K562 (cell line): ENCODE data around the gene BMP4.

ENCODE experiments used
- CTCF ChIP-seq, 3 experiments: IDR thresholded peaks in 2 of 3; conservative IDR thresholded peaks in 1 of 3; 2 replicates each; pipeline ENCODE4 v1.5.1; 2011 to 2012; ENCODE audit warnings: low read length in 3 of 3, mild to moderate bottlenecking in 3 of 3, control low read depth in 2 of 3, improper control_type of control experiment in 1 of 3, inconsistent platforms in 1 of 3, low read depth in 1 of 3, mixed read lengths in 1 of 3, moderate library complexity in 1 of 3; ENCODE audit not compliant: insufficient read depth in 2 of 3
- E4F1 ChIP-seq: fragments of 250-450 bp; sonication (Bioruptor Pico); IDR thresholded peaks from 2 replicates; pipeline ENCODE4 v1.5.0; 2021; ENCODE audit warnings: mild to moderate bottlenecking, borderline replicate concordance
- POLR2A ChIP-seq: fragments of 450-650 bp; conservative IDR thresholded peaks from 2 replicates; pipeline ENCODE4 v1.6.1; 2016
- SAFB ChIP-seq: fragments of 200-400 bp; formaldehyde crosslinking; IDR thresholded peaks from 2 replicates; pipeline ENCODE4 v1.6.1; 2017; ENCODE audit warnings: low read depth, low read length, borderline replicate concordance
- TRIM24 ChIP-seq, 2 experiments: fragments of 450-650 bp; IDR thresholded peaks; 2 replicates each; pipeline ENCODE4 v1.6.1; 2016
- YY1 ChIP-seq, 3 experiments: IDR thresholded peaks; 2 replicates each; pipeline ENCODE4 v1.6.1; 2011; ENCODE audit warnings: low read length in 2 of 3, mild to moderate bottlenecking in 2 of 3, moderate library complexity in 2 of 3, borderline replicate concordance in 1 of 3, control low read depth in 1 of 3, low read depth in 1 of 3; ENCODE audit not compliant: insufficient read depth in 3 of 3, insufficient replicate concordance in 2 of 3, control insufficient read depth in 1 of 3, insufficient read length in 1 of 3; ENCODE audit errors: extremely low read depth in 1 of 3

- TF ChIP-seq E4F1 (CRISPR knock-in tag), result no peak
- TF ChIP-seq CTCF (IDR thresholded peaks at IDR 0.05 in 2 of 3, conservative IDR thresholded peaks at IDR 0.05 in 1 of 3; ENCODE audit: insufficient read depth in 2 of 3, low read depth in 1 of 3, low read length in 3 of 3), result no peak
- no peak for TF ChIP-seq YY1 (IDR thresholded peaks at IDR 0.05; ENCODE audit: borderline replicate concordance in 1 of 3, control insufficient read depth in 1 of 3, extremely low read depth in 1 of 3, insufficient read depth in 3 of 3, insufficient read length in 1 of 3, insufficient replicate concordance in 2 of 3, low read depth in 1 of 3, low read length in 2 of 3)
- no peak for TF ChIP-seq POLR2A
- TF ChIP-seq TRIM24 (IDR thresholded peaks at IDR 0.05), result no peak
- TF ChIP-seq SAFB, result no peak
Observed at GRCh38 chr14:53963320-53964227, 6.9 kb upstream of the BMP4 start.
